Brain microvascular endothelial cell (primary cell): ENCODE data around the gene DNAH12.

Source experiments
- DNase-seq: peaks from one replicate; pipeline ENCODE4 v3.0.0-alpha.2; 2020
- H3K27ac ChIP-seq: fragments of 250-450 bp; sonication (Bioruptor Pico); 2 replicates; pipeline ENCODE4 v1.5.1; 2020; ENCODE audit warnings: mild to moderate bottlenecking, moderate library complexity
- H3K27me3 ChIP-seq: fragments of 250-450 bp; sonication (Bioruptor Pico); replicated peaks from 2 replicates; pipeline ENCODE4 v1.5.1; 2020; ENCODE audit warnings: mild to moderate bottlenecking
- H3K36me3 ChIP-seq: fragments of 250-450 bp; sonication (Bioruptor Pico); replicated peaks from 2 replicates; pipeline ENCODE4 v1.5.1; 2020; ENCODE audit warnings: mild to moderate bottlenecking
- H3K4me3 ChIP-seq: 2 replicates; pipeline ENCODE4 v1.5.1; 2011; ENCODE audit warnings: low read depth, mild to moderate bottlenecking, control low read depth, low read length, moderate library complexity
- in situ Hi-C: cut with HindIII; loops from 2 replicates; pipeline ENCODE4 v1.10.0; 2017; ENCODE audit warnings: low sequenced_read_pairs, low pct_ligation_motif_present
- TF ChIP-seq, protein P1 (sequence below): IDR thresholded peaks from 2 replicates; pipeline ENCODE4 v1.5.1; 2011; ENCODE audit warnings: low read depth, mild to moderate bottlenecking, moderate library complexity, low read length, control low read depth, inconsistent platforms; ENCODE audit errors: missing control alignments

Gene DNAH12

DNA sequence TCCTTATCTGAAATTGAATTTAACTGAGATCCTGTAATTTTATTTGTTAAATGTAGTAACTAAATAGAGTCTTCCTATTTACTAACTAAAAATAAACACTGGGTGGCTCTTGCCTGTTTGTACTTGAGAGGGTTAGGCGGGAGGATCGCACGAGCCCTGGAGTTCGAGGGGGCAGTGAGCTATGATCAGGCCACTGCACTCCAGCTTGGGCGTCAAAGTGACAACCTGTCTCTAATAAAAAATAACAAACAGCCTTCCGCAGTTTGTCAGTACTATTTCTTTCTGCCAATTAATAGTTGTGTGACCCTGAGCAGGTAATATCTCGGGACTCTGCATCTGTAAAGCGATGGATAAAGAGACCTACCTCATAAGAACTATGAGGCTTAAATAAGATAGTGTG is 11.2 kb upstream of the DNAH12 start:
- DNase-seq, result no peak
- peak overlapping the region; percentile 85 for H3K27ac ChIP-seq
- peak overlapping the region; percentile 92 for H3K4me3 ChIP-seq
- H3K36me3 ChIP-seq, result peaks cover 4% of the 10 kb centered on the region
- TF ChIP-seq, protein P1, sequence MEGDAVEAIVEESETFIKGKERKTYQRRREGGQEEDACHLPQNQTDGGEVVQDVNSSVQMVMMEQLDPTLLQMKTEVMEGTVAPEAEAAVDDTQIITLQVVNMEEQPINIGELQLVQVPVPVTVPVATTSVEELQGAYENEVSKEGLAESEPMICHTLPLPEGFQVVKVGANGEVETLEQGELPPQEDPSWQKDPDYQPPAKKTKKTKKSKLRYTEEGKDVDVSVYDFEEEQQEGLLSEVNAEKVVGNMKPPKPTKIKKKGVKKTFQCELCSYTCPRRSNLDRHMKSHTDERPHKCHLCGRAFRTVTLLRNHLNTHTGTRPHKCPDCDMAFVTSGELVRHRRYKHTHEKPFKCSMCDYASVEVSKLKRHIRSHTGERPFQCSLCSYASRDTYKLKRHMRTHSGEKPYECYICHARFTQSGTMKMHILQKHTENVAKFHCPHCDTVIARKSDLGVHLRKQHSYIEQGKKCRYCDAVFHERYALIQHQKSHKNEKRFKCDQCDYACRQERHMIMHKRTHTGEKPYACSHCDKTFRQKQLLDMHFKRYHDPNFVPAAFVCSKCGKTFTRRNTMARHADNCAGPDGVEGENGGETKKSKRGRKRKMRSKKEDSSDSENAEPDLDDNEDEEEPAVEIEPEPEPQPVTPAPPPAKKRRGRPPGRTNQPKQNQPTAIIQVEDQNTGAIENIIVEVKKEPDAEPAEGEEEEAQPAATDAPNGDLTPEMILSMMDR, result no peak
- H3K27me3 ChIP-seq, result no peaks in the 10 kb centered on the region
- in situ Hi-C loops, result no loop called here

DNA sequence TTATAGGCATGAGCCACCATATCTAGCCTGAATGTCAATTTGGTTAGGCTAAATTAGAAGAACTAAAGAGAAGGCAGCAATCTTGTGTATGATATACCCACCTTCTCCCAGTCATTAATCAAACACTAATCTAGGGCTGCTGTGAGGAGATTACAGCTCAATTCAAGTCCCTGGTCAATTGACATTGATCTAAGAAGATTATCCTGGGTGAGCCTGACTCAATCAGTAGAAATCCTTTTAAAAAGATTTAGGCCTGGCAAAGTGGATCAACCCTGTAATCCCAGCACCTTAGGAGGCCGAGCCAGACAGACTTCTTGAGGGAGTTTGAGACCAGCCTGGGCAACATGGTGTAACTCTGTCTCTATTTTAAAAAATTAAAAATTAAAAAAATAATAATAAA is 2.5 kb upstream of the DNAH12 start:
- in situ Hi-C loops, result no loop called here
- Histone ChIP-seq H3K4me3 (no peak overlapping the region), H3K27ac (no peak overlapping the region), H3K36me3 (no peaks in the 10 kb centered on the region), H3K27me3 (no peaks in the 10 kb centered on the region)
- TF ChIP-seq, protein P1, result no peak
- DNase-seq, result no peak

DNA sequence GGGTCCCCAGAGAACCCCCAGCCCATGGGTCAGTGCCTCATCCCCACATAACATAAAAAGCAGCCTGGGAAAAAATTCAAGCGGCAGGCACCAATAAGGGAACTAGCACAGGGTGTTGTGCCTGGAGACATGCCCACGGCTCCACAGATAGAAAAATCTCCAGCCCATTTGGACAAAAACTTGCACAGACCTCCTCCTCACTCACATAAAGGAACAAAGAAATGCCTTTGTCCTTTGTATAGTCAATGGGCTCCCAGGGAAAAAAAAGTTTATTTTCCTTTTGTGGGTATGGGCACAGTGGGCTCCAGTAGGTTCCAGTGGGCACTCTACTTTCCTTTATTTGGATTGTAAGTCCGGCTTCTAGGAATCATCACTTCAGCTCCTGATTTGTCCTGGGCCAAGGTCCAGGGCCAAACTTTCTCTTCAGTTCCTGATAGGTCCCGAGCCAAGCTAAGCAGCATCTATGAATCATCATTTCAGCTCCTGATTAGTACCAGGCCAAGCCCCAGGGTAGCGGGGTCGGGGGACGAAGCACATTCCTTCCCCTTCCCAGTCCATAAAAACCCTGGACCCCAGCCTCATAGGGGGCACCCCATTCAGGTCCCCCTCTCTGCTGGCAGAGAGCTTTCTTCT is 1.6 kb upstream of the DNAH12 start:
- Histone ChIP-seq H3K36me3 (no peaks in the 10 kb centered on the region), H3K4me3 (no peak overlapping the region), H3K27me3 (no peaks in the 10 kb centered on the region), H3K27ac (no peak overlapping the region)
- TF ChIP-seq, protein P1, result no peak
- no peak for DNase-seq
- in situ Hi-C loops, result no loop called here

DNA sequence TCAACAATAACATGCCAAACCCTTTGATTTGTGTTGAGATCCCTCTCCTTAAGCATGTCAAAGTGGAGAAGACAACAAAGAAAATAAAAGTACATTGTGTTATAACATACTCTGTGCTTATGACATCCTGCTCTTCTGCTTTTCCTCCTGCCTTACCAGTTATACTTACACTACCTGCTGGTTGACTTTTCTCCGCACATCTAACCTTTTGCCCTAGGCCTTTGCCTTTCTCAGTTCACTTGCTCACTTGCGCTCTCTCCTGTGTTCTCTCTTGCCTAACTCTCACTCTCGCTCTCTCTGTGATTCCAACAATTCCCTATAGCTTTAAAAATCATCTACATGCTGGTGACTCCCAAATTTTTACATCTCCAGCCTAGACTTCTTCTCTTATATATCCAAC is 5.7 kb downstream of the DNAH12 start:
- Histone ChIP-seq H3K27me3 (no peaks in the 10 kb centered on the region), H3K4me3 (no peak overlapping the region), H3K27ac (no peak overlapping the region), H3K36me3 (no peaks in the 10 kb centered on the region)
- in situ Hi-C loops, result no loop called here
- TF ChIP-seq, protein P1, result no peak
- no peak for DNase-seq

DNA sequence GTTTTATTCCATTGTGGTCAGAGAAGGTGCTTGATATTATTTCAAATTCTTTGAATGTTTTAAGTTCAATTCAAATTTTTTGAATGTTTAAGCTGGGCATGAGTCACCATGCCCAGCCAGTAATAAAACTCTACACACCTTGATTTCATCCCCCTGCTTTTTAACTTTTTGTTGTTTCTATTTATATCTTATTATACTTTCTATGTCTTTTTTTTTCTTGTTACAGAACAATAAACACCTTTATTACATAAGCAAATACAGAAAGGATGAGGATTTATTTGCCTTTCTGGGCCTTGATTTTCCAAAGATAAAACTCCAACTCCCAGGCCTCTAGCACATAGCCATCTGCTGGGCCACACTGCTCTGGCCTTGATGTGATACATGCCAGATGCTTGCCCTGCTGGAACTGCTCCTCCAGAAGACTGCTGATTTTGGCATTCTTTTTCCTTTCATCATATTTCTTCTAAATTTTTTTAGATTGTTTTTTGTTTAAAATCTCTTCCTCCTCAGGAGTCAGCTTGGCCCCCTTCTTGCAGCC is 14.0 kb downstream of the DNAH12 start:
- Histone ChIP-seq H3K27ac (no peak overlapping the region), H3K27me3 (no peaks in the 10 kb centered on the region), H3K36me3 (no peaks in the 10 kb centered on the region), H3K4me3 (no peak overlapping the region)
- DNase-seq, result no peak
- in situ Hi-C loops, result no loop called here
- TF ChIP-seq, protein P1, result no peak
